K562 (cell line): Measurements from ENCODE around the gene SGMS1. TPM values are rescaled to one million over a fixed set of nuclear protein-coding genes. Genes with fewer than 3 reads are reported as not detected.

Experiments used
- ARID3A ChIP-seq: IDR thresholded peaks from 2 replicates; pipeline ENCODE4 v1.6.1; 2012; ENCODE audit warnings: low read depth, low read length, improper control_type of control experiment, borderline replicate concordance
- C11orf30 ChIP-seq: fragments of 450-650 bp; IDR thresholded peaks from 2 replicates; pipeline ENCODE4 v1.6.1; 2016; ENCODE audit warnings: low read depth, mild to moderate bottlenecking
- HDAC2 ChIP-seq: fragments of 450-650 bp; IDR thresholded peaks from 2 replicates; pipeline ENCODE4 v1.6.1; 2016; ENCODE audit warnings: mild to moderate bottlenecking
- HMGXB4 ChIP-seq: sonication (generic); formaldehyde crosslinking; IDR thresholded peaks from 2 replicates; pipeline ENCODE4 v1.8.1; 2023; ENCODE audit warnings: mild to moderate bottlenecking, missing genetic modification reagents
- MLLT1 ChIP-seq, 2 experiments: fragments of 450-650 bp; IDR thresholded peaks; 2 replicates each; pipeline ENCODE4 v1.6.1; 2016
- NONO ChIP-seq, 2 experiments: fragments of 200-400 bp in 1 of 2; fragments of 450-650 bp in 1 of 2; formaldehyde crosslinking in 1 of 2; IDR thresholded peaks; 2 replicates each; pipeline ENCODE4 v1.6.1; 2017; ENCODE audit warnings: low read depth in 2 of 2, mild to moderate bottlenecking in 2 of 2, moderate library complexity in 2 of 2, low read length in 1 of 2
- SRSF1 ChIP-seq: fragments of 200-400 bp; formaldehyde crosslinking; IDR thresholded peaks from 2 replicates; pipeline ENCODE4 v1.6.1; 2017; ENCODE audit warnings: mild to moderate bottlenecking, low read depth, low read length, moderate library complexity
- ZBTB7A ChIP-seq: IDR thresholded peaks from 2 replicates; pipeline ENCODE4 v1.6.1; 2011; ENCODE audit warnings: low read depth, mild to moderate bottlenecking, low read length, moderate library complexity, borderline replicate concordance; ENCODE audit not compliant: control insufficient read depth
- ZEB2 ChIP-seq: fragments of 450-650 bp; IDR thresholded peaks from 2 replicates; pipeline ENCODE4 v1.6.1; 2016
- ZNF511 ChIP-seq: sonication (generic); formaldehyde crosslinking; IDR thresholded peaks from 2 replicates; pipeline ENCODE4 v1.8.0; 2022; ENCODE audit warnings: mild to moderate bottlenecking, missing genetic modification reagents
- polyA plus RNA-seq, 8 experiments: library from polyadenylated mRNA; depleted of rRNA in 4 of 8; stranded (reverse) in 5 of 8; unstranded in 3 of 8; fragments of >200 nt; fragmentation: Nextera tagmentation in 2 of 8; fragmentation: Illumina TruSeq in 1 of 8; extraction: Ambion mirVana in 2 of 8; extraction: Trizol in 1 of 8; gene quantifications; 2 replicates each; pipeline versions ENCODE4 v1.2.1 to v1.2.3, GENCODE V29; 2011 to 2014; ENCODE audit warnings: inconsistent platforms in 1 of 8, missing spikeins in 1 of 8
- total RNA-seq, 7 experiments: library from RNA; depleted of rRNA in 6 of 7; stranded (reverse); fragments of >200 nt in 6 of 7; fragmentation: Illumina TruSeq in 2 of 7; extraction: Trizol in 2 of 7; gene quantifications; 2 replicates each; pipeline versions ENCODE4 v1.2.1 to v1.2.3, GENCODE V29; 2011 to 2021; ENCODE audit warnings: low replicate concordance in 1 of 7
- TF ChIP-seq, protein P1 (sequence below): fragments of 150-350 bp; IDR thresholded peaks from 2 replicates; pipeline ENCODE4 v1.6.1; 2014; ENCODE audit warnings: low read depth, mild to moderate bottlenecking, low read length, borderline replicate concordance
- TF ChIP-seq, protein P2 (sequence below): fragments of 450-650 bp; IDR thresholded peaks from 2 replicates; pipeline ENCODE4 v1.6.1; 2017; ENCODE audit warnings: antibody characterized with exemption, mild to moderate bottlenecking

SGMS1 gene
- total and polyA plus RNA-seq, 9 of the 15 experiments (the other 6 are each of a cell fraction or from before 2014, with no cell fraction given), result 22.6 to 232 (median 82.2) TPM

GRCh38 chr10:50556237-50557120 lies 67.3 kb downstream of the SGMS1 start (continued):
- TF ChIP-seq, protein P1, sequence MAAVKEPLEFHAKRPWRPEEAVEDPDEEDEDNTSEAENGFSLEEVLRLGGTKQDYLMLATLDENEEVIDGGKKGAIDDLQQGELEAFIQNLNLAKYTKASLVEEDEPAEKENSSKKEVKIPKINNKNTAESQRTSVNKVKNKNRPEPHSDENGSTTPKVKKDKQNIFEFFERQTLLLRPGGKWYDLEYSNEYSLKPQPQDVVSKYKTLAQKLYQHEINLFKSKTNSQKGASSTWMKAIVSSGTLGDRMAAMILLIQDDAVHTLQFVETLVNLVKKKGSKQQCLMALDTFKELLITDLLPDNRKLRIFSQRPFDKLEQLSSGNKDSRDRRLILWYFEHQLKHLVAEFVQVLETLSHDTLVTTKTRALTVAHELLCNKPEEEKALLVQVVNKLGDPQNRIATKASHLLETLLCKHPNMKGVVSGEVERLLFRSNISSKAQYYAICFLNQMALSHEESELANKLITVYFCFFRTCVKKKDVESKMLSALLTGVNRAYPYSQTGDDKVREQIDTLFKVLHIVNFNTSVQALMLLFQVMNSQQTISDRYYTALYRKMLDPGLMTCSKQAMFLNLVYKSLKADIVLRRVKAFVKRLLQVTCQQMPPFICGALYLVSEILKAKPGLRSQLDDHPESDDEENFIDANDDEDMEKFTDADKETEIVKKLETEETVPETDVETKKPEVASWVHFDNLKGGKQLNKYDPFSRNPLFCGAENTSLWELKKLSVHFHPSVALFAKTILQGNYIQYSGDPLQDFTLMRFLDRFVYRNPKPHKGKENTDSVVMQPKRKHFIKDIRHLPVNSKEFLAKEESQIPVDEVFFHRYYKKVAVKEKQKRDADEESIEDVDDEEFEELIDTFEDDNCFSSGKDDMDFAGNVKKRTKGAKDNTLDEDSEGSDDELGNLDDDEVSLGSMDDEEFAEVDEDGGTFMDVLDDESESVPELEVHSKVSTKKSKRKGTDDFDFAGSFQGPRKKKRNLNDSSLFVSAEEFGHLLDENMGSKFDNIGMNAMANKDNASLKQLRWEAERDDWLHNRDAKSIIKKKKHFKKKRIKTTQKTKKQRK, result no peak
- TF ChIP-seq MLLT1 (IDR thresholded peaks at IDR 0.05) (peak; percentile 37 to 62; a peak in 2 of 4 replicates), HDAC2 (no peak), NONO (IDR thresholded peaks at IDR 0.05; ENCODE audit: low read depth in 2 of 2, low read length in 1 of 2) (no peak), ARID3A (no peak), ZEB2 (0 out of 2 replicates have a peak, but pooled peaks have one; percentile 21), C11orf30 (no peak), SRSF1 (no peak), ZBTB7A (peak; percentile 45; the same call in 1 of the 2 replicates), ZNF511 (CRISPR knock-in tag) (no peak), HMGXB4 (CRISPR knock-in tag) (no peak)
- TF ChIP-seq, protein P2, sequence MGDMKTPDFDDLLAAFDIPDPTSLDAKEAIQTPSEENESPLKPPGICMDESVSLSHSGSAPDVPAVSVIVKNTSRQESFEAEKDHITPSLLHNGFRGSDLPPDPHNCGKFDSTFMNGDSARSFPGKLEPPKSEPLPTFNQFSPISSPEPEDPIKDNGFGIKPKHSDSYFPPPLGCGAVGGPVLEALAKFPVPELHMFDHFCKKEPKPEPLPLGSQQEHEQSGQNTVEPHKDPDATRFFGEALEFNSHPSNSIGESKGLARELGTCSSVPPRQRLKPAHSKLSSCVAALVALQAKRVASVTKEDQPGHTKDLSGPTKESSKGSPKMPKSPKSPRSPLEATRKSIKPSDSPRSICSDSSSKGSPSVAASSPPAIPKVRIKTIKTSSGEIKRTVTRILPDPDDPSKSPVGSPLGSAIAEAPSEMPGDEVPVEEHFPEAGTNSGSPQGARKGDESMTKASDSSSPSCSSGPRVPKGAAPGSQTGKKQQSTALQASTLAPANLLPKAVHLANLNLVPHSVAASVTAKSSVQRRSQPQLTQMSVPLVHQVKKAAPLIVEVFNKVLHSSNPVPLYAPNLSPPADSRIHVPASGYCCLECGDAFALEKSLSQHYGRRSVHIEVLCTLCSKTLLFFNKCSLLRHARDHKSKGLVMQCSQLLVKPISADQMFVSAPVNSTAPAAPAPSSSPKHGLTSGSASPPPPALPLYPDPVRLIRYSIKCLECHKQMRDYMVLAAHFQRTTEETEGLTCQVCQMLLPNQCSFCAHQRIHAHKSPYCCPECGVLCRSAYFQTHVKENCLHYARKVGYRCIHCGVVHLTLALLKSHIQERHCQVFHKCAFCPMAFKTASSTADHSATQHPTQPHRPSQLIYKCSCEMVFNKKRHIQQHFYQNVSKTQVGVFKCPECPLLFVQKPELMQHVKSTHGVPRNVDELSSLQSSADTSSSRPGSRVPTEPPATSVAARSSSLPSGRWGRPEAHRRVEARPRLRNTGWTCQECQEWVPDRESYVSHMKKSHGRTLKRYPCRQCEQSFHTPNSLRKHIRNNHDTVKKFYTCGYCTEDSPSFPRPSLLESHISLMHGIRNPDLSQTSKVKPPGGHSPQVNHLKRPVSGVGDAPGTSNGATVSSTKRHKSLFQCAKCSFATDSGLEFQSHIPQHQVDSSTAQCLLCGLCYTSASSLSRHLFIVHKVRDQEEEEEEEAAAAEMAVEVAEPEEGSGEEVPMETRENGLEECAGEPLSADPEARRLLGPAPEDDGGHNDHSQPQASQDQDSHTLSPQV, result 0 out of 2 replicates have a peak, but pooled peaks have one; percentile 27
